Skin of body (tissue), 2 donors: ENCODE measurements around the gene FOSL2. TPM values are rescaled to one million over a fixed set of nuclear protein-coding genes. Genes with fewer than 3 reads are reported as not detected.

Source experiments
- DNase-seq: peaks from one replicate; lab custom pipeline; 2025; lab: John Stamatoyannopoulos, UW
- total RNA-seq: library from RNA; depleted of rRNA; stranded (reverse); fragments of >200 nt; gene quantifications from one replicate; pipeline ENCODE4 v1.2.3, GENCODE V29; 2014

Gene FOSL2
- total RNA-seq, 1 donor from 2014 or later, result 62.8 TPM

DNA sequence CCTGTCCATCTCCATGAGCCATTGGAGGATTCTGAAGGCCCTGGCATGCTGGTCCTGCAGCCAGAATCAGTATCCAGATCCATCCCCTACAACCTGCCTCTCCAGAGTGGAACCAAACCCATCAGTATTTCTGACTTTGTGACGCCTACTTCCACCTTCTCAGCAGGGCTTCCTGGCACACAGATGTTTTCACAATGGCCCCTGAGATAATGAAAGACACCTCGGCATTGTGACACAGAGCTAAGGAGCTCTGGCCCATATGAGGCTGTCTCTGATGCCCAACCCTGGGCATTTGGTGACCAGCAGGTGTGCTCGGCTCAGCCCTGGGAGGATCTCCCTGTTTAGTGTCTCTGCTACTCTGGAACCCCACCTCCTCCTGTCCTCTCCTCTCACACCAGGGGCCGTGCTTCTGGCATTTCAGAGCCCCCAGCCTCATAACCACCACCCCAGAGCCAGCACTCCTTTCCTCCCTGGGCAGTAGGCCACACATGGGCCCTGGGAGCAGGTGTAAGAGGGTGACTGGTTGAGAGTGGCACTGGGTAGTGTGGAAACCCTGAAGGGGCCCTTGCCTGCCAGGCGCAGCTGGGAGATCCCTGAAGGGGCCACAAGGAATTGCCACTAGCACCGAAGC is 38.2 kb downstream of the FOSL2 start:
- no peak for DNase-seq

DNA sequence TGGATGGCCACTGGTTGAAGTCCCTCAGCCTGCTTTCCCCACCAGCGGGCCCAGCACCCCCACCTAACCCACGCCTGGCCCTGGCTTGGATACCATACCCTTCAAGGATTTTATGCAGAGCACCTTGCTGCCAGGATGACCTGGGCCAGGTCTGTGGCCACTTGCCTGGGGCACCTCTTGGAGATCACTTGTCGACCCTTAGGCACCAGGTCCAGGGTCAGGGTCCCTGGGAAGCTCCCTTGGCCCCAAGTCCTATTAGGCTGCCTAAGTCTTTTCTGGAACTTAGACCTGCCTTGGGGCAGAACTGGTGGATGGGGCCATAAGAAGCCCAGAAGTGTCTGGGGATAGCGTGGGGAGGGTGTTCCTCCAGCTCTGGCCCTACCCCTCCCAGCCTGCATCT is 39.1 kb downstream of the FOSL2 start:
- DNase-seq, result no peak

DNA sequence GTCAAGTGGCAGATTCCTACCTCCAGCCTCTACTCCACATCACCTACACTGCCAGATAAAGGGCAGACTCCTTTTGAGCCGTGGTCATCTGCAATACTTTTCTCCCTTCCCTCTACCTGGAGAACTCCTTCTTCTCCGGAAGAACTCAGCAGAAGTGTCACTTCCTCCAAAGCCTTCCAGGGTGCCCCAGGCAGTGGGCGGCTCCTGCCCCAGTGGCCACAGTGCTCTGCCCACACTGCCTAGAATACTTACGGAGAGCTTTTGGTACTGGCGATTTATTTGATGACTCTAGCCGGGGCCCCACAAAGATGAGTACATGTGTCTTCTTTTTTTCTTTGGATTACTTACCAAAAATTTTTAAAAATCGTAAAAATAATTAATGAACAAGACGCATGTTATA is 39.7 kb downstream of the FOSL2 start:
- DNase-seq, result no peak

DNA sequence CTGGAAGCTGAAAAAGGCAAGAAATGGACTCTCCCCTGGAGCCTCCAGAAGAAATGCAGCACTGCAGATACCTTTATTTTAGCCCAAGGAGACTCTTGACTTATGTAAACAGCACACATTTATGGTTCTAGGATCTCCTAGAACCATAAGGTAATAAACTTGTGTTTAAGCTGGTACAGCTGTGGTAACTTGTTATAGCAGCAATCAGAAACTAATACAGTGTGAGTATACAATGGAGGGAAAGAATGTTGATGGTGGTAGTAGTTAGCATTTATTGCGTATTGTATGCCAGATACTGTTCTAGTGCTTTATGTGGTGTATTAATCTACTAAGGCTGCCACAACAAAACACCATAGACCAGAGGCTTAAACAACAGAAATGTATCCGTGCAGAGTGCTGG is 40.6 kb downstream of the FOSL2 start:
- no peak for DNase-seq

DNA sequence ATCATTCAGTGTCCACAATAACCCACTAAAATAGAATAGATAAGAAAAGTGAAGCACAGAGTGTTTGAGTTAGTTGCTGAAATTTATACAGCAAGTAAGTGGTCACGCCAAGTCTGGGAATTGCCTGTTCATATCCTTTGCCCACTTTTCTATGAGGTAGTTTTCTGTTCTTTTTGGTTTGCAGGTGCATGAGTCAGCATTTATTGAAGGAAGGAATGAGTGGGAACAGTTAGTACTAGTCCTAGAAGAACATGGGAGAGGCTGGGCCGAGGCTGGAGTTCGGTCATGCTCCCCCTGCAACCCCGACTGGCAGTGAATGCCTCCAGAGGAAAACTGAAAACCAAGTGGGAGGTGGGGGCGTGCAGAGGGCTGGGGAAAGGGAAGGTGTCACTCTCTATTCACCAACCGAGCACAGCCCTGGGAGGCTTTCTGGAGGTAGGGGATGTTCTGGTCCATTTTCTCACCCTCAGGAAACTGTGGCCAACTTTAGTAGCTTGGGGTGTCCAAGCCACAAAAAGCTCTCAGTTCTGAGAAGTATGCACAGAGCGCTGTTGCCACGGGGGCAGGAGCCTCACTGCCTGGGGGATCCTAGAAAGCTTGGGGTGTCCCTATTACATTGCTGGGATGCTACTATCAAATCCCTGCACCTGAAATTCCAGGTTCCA is 41.4 kb downstream of the FOSL2 start:
- no peak for DNase-seq

DNA sequence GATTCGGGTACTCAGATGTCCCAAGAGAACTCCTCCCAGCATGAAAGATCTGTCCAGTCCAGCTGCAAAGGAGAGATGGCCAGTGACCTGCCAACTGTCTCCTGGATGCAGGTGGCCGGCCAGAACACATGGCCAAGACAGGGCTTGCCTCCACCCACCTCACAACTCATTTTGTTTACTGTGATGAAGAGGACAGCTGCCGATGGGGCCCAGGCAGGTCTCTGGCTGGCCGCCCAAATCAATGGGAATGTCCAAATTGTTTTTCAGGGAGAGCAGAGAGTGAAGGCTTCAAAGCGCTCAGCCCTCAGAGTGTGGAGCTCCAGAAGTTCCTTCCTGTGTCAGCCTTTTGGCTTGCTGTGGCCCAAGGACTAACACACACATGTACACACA is 41.9 kb downstream of the FOSL2 start:
- no peak for DNase-seq

DNA sequence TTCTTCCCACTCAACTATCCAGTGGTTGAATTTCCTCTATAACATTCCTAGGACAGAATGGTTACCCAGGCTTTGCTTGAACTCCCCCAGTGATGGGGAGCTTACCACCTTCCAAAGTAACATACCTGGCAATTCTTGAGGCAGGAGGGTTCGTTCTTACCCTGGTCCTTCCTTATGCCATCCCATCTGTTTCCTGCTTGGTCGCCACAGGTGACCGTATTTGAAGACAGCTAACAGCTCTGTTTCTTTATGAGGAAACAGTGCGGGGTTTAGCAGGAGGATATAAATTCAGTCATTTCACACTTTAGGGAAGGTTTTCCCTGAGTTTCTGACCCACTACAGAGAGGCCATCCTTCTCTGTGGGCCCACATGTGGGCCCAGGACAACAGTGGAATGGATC is 42.6 kb downstream of the FOSL2 start:
- DNase-seq, result no peak

DNA sequence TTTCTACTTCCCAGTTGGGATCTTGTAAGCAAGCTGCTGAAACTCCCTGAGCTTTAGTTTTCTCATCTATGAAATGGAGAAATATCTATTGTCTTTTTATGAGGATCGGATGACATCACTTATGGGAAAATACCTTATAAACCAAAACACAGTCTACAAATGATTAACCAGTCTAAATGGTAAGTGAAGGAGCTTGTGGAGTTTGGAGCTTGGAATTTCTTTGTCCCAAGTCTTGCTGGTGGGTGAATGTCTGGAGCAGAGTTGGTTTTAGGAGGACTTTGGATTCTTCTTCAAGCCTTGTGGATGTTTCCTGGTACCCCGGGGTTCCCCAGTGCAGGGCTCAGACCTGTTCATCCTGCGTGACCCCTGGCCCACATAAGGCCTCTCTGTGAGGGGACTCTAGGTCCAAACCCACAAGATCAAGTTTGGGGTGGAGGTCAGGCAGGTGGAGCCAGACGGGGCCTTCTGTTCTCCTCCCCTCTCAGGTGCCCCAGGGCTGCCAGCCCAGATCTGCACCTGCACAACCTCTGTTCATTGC is 43.2 kb downstream of the FOSL2 start:
- no peak for DNase-seq

DNA sequence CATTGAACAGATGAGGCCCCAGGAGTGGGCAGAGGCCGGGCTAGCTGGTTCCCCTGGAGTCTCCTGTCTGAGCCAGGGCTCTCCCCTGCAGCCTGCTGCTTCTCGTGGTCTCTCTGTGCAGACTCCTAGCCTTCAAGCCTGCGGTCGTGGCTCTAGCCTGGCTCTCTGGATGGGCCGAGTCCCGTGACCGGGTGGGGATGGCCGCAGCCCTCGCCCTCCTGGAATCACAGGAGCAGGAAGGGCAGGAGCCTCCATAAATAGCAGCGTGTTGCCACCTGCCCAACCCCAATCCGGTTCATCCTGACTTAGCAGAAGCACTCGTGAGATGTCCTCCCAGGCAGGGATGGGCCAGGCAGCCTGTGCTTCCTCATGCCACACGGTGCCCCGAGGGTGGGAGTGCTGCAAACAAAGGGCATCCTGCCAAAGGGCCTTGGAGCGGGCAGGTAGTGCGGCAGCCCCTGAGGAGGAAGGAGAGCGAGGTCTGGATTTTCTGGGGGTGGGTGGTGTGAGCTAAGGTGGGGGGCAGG is 43.9 kb downstream of the FOSL2 start:
- DNase-seq, result no peak

DNA sequence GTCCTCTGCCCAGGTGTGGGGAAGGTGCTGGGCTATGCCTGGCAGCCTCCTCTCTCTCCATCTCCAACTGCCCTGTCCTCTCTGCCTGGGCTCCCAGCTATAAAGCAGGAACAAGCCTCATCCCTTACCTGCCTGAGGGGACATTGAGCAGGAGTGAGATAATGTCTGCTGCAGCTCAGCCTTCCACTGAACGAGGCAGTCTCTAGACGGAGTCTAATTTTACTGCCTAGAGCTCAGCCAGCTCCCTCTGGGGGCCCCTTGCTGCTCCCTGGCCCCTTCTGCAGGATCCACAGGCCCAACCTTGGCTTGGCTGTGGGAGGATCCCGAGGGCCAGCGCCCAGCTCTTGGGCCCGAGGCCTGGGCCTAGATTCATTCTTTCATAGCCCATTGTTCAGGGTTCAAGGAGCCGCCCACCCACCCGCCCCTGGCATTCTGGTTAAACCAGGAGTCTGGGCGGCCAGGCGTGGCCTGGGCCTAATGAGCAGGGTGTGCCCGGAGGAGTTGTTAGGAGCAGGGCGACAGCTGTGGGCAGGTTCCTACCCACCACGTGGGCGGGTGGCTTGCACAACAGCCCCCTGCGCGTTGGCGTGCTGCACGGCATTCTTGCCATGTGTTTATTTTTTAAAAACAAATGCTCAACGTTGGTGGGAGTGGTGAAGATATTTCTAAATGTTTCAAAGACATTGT is 44.6 kb downstream of the FOSL2 start:
- DNase-seq, result no peak

DNA sequence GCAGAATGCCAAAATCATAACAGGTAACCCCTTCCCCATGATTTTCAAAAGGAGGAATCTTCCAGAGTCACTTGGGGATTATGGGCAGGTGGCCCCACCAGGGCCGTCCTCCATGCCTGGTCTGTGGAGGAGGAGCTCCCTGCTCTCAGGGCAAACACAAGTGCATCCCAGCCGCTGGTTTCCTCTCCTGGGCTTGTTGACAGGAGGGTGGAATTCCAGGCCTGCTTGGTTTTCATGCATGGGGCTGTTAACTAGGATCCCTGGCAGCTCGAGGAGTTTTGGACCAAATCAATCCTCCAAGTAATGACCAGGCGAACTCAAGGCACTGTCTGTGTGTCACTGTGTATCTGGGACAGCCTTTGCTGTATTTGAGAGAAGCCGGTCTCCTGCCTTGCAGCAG is 45.3 kb downstream of the FOSL2 start:
- no peak for DNase-seq

DNA sequence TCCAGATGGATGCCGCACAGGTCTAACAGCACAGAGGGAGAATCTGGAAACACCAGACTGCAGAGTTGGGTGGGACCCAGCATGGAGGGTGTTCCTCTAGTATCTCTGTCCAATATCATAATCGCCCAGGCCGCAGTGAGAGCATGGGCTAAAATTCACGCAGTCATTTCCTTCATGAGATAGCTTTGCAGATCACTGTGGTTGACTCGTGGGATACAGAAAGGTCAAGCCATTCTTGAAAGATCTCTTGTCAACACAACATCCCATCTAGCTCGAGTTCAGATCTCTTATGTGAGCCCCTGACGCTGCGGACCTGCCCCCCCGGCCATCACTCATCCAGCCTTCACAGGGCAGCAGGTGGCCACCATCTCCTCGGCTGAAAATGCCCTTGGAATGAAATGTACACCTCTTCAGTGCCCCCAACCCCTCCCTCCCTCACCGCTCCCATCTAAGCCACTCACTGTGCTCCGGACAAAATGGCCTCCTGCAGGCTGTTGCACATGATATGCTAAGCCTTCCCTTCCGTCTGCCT is 45.9 kb downstream of the FOSL2 start:
- no peak for DNase-seq

DNA sequence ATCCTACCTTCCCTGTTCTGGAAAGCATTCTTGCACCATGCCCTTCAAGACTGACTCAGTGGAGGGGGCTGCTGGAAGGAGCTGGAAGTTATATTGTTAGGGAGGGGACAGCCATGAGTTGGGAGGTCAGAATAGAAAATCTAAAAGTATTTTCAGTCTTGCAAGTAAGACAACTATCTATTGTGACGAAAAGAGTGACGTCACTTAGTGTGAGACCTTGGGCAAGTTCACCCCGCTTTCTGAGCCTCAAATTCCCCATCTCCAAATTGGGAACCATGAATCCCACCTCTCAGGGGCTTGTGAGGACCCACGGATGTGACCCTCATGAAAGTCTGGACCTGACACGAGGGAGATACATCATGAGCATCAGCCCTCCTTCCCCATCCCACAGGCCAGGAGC is 46.5 kb downstream of the FOSL2 start:
- no peak for DNase-seq

DNA sequence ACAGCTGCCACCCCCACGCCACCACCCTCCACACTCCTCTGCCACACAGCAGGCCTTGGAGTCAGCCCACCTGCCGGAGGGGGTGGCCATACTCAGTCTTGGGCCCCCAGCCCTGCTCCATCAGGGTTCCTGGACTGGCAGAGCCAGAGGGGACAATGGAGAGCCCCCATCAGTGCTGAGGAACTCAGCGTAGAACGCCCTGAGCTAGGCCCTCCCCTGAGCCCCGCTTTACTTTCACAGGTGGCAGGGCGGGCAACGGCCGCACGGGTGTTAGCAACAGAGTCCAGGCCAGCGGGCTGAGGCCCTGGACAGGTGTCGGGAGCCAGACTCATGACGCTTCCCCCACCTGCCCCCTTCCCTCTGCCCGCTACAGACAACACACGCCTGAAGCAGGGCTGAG is 47.1 kb downstream of the FOSL2 start:
- DNase-seq, result no peak

DNA sequence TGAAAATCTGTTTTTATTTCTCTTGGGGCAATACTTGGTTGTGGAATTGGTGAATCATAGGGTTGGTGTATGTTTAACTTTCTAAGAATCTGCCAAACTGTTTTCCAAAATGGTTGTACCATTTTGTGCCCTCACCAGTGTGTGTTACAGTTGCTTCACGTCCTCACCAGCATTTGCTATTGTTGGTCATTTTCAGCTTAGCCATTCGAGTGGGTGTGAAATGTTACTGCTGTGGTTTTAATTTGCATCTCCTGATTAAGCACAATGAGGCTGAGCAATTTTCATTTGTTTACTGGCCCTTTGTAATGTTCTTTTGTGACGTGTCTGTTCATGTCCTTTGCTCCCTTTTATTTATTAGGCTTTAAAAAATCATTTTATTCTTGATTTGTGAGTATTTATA is 49.7 kb downstream of the FOSL2 start:
- no peak for DNase-seq

DNA sequence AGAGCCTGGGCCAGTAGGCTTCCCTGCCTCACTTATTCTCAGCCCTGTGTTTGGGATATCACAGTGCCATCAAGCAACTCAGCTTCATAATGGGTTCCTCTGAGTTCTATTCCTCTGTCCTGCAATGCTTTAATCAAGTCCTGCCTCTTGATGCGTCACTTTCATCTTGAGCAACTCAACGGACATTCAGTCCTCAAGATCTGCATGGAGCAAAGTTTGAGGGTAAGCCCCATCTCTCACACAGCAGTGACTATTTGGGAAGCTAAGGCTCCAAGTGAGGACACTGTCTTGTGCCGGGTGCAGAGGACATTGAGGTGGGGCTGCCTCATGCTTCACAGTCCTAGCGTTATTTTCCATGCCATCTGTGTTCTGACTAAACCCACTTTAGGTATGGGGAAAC is 52.3 kb downstream of the FOSL2 start:
- DNase-seq, result no peak

DNA sequence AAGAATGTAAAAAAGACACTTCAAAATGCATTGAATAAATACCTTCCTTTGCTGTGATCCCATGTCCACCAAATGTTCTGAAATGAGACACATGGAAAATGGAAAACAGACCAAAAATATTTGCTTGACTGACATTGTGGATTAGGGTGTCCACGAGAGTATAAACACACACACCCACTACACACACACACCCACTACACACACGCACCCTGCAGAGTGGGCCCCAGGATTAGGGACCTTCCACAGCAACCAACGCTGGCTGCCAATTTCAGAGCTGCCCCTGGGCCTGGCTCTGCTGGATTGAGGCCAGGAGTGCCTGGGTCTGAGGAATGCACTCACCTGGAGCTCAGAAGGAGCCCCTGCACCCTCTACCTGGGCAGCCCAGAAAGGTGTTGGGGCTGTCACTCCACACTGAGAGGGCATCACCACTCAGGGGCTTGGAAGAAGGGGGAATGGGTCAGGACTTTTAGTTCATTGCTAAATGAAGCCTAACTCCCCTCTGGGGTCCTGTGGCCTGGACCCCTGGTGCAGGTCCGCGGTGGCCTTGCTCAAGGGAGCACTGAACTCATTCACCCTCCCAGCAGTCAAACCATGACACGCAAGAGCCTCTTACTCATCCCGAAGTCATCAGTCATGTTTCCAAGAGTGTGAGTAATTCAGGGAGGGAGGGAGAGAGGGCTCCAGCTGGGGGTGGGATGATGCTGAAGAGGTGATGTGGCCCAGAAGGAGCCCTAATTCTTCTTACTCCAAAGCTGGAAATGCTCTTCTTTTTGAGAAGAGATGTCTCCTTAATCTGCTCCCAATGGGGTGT is 53.0 kb downstream of the FOSL2 start:
- DNase-seq, result no peak

DNA sequence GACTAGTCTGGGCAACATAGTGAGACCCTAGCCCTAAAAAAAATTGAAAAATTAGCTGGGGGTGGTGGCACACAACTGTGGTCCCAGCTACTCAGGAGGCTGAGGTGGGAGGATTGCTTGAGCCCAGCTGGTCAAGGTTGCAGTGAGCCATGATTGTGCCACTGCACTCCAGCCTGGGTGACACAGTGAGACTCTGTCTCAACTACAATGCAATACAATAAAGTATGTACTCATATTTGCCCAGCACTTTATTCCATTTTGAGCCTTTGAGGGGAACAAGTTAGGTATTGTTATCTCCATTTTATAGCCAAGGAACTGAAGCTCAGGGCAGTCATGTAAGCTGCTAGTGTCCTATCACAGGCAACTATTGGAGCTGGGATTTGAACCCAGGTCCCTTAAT is 53.9 kb downstream of the FOSL2 start:
- no peak for DNase-seq

DNA sequence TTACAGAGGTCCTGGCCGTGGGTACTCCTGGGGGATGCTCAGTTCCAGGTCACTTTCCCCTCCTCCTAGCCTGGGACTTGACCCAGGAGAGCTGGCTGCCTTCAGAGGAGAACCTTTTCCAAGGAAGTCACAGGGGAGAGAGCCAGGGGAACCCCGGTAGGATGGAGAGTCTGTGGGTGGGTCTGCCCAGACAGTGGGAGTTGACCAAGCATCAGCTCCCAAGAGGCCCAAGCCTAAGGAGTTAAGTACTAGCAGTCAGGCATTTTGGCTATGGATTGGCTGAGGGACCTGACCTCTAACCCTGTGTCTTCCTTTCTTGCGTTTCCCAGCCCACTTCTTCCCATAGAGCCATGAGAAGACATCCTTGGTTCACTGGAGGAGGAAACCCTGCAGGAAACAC is 54.4 kb downstream of the FOSL2 start:
- DNase-seq, result no peak

DNA sequence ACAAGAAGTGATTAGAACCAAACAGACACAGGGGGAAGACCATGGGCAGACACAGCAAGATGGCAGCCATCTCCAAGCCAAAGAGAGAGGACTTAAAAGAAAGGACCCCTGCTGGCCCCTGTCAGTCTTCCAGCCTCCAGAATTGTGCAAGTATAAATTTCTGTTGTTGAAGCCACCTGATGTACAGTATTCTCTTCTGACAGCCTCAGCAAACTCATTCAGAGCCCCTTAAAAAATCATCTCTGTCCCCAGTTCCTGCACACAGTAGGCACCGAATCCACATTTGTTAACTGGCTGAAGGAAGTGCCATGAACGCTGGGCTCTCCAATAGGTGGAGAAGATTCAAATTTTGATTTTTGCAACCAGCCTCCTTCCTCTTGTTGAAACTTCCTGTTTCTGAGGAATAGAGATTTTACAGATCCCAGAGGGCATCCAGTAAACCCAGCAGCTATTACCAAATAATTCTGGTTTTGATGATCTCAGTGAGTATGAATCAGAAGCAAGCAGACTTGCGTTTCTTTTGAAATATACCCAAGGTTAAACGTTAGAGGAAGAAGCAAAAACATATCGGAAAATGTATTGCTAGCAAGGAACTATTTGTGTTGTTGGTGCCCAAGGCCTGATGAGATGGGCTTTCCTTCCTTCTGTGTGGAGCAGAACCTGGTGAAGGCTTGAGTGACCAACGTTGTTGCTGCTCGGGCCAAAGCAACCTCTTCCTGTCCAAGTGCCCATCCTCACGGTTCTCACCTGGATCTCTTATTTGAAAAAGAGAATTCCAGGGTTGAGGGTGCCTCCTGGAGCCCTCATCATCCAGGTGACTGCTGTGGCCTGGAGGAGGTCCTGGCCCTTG is 55.5 kb downstream of the FOSL2 start:
- DNase-seq, result no peak

DNA sequence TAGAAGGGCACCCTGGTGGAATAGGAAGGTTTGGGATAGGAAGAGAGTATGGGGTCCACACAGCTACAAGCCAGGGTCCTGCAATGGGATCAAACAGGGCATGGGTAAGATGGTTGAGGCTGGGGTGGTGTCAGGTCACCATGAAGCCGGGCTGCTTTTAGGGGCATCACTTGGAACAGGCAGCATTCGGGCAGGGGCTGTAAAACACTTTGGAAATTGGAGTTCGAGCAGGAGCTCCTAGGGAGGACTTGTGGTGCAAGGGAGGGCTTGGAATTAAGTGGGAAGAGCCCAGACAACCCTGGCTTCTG is 56.1 kb downstream of the FOSL2 start:
- DNase-seq, result no peak
